GOT3 (cell line): ENCODE results near the gene TRAPPC2B.
"Not testable (repeated sequence)": the region's sequence is repeated elsewhere in the genome, so short reads cannot be mapped to it uniquely, and the experiment has no call there.

Experiments used
- DNase-seq: peaks from one replicate; lab custom pipeline; 2025; ENCODE audit warnings: mixed read lengths; lab: John Stamatoyannopoulos, UW

The TRAPPC2B gene

DNA sequence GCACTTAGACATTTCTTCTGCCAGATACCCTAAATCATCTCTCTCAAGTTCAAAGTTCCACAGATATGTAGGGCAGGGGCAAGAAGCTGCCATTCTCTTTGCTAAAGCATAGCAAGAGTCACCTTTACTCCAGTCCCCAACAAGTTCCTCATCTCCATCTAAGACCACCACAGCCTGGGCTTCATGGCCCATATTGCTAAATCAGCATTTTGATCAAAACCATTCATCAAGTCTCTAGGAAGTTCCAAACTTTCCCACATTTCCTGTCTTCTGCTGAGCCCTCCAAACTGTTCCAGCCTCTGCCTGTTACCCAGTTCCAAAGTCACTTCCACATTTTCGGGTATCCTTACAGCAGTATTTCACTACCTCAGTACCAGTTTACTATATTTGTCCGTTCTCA is 11.3 kb downstream of the TRAPPC2B start:
- DNase-seq = not testable (repeated sequence)

DNA sequence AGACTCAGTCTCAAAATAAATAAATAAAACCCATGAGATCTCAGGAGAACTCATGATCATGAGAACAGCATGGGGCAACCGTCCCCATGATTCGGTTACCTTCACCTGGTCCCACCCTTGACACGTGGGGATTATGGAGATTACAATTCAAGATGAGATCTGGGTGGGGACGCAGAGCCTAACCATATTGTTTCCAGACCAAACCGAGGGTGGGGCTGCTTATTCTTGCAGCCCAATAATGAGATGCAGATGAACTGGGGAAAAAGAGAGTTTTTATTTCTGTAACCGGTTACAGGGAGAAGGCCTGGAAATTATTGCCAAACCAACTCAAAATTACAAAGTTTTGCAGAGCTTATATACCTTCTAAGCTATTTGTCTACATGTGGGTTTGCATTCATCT is 12.8 kb downstream of the TRAPPC2B start:
- no peak for DNase-seq

DNA sequence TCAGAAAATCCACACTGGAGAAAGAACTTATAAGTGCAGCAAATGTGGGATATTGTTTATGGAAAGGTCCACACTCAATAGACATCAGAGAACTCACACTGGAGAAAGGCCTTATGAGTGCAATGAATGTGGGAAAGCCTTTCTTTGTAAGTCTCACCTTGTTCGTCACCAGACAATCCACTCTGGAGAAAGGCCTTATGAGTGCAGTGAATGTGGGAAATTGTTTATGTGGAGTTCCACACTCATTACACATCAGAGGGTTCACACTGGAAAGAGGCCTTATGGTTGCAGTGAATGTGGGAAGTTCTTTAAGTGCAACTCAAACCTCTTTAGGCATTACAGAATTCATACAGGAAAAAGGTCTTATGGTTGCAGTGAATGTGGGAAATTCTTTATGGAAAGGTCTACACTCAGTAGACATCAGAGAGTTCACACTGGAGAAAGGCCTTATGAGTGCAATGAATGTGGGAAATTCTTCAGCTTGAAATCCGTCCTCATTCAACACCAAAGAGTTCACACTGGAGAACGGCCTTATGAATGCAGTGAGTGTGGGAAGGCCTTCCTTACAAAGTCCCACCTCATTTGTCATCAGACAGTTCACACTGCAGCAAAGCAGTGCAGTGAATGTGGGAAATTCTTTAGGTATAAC is 14.3 kb downstream of the TRAPPC2B start:
- DNase-seq = no peak

DNA sequence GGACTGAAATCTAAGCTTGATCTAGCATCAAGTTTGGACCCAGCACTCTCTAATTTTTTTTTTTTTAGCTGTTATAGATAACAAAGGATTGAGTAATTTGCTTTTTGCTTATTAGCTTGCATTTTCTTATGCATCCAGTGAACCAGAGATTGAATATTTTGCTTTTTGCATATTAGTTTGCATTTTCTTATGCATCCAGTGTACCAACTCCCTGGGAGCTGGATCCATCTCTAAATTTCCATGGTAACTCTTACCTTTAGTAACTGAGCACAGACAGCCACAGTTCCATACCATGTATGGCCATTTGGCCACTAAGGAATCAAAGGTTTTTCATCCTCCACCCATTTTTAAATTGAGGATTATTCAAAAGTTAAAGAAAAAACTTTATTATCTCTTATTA is 17.6 kb downstream of the TRAPPC2B start:
- no peak for DNase-seq

DNA sequence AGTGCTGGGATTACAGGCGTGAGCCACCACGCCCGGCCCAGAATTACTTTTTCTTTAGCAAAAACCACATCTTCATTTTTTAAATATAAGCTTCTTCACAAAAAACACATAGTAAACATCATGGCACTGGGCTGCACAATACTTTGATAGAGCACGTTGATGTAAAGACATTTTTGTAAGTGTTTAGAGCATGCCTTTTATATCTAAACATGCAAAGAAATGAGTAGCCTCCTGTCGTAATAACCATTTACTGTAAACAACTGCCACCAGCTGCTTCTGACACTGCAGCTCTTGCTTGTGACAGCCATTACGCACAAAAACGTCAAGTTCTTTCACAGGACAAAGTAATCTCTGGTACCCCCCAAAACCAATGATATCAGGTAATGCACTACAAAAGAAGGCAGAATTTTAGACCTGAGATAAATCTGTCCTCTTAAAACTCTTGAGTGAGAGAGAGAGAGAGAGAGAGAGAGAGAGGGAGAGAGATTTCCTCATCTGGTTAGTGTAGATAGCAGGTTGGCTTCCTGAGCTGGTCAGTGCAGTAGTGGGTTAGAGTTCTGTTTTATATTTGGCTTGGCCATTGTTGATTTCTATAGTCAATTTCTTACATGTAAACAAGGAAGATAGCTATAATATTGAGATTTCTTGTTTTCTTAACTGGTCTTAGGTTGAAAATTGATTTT is 19.6 kb downstream of the TRAPPC2B start:
- no peak for DNase-seq

DNA sequence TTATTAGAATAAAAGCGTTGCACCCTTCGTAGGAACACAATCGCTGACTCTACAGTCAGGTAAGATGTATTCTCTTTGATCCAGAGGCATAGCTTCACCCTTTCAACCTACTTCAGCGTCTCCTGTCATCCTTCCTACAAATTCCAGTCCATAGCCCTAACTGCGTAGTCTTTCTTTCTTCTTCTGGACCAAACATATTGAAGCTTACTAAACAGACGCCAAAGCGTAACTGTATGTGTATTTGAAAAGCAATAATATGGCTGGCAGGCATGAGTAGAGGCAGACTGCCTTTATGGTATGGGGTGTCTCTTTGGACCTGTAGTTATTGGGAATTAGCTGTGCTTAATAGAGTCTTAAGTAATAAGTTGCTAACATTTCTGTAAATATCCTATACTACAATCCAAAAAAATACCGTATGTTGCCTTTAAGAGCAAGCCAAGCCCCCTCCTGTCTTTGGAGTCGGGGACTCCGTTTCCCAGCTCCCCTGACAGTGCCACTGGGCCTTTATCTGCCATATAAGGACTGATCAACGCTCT is 25.9 kb downstream of the TRAPPC2B start:
- DNase-seq = no peak

DNA sequence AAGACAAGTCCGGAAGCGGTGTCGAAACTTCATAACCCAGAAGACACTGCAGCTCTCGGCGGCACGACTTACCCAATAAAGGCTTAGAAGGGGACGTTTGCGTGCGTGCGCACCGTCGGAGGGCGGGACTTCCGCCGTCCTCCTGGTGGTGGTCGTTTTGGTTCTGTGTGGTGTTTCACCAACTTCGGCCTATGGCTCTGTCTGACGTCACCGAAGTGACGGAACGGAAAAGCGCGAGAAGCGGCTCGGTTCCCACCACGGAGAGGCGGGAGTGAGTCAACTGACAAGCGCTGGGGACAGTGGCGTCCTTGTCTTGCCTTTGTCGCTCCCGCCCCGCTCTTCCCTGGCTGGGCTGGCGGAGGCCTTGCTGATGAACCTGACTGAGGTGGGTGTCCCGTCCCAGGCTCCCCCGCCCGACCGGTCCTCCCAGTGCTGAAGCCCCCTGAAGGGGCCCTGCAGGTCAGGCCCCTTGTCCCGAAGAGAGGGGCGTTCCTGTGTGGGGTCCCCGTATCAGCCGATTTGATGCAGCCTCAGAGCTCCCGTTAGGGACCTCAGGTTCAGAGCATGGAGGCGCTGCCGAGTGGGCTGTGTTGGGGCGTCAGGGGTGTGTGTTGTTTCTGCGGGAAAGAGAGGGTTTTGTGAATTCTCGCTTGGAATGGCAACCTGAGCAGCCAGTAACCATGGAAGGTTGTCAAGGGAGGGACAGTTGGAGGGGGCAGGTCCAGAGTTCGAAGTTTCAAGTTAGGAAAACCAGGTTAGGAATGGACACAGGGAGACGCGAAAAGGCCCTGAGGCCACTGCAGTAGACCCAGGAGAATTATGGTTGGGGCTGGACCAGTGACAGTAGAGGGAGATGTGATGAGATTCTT is 26.6 kb downstream of the TRAPPC2B start, which contains the start of gene ZNF548:
TSS of gene ZNF548 (plus strand) at position 125 of the 869 bp plus-strand sequence. CDS start at position 371, 246 bp downstream.
- peak; percentile 77 for DNase-seq

DNA sequence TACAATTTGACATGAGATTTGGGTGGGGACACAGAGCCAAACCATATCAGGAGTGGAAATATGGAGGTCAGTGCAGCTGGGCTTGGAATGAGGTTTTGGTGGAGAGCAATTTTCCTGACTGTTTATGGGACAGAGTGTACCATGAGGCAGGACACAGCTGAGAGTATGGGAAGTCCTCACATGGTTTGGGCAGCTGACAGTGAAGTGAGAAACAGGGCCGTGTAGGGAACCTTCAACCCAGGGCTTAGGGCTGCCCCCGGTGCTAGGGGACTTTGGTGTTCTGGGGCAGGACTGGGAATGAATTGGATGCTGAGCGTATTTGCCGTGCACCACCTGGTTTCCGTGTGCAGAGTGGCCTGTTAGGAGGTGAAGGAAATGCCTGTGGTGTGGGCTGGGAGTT is 32.4 kb downstream of the TRAPPC2B start:
- DNase-seq = no peak

DNA sequence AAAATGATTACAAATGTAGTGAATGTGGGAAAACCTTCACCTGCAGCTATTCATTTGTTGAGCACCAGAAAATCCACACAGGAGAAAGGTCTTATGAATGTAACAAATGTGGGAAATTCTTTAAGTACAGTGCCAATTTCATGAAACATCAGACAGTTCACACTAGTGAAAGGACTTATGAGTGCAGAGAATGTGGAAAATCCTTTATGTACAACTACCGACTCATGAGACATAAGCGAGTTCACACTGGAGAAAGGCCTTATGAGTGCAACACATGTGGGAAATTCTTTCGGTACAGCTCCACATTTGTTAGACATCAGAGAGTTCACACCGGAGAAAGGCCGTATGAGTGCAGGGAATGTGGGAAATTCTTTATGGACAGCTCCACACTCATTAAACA is 35.5 kb downstream of the TRAPPC2B start:
- no peak for DNase-seq

DNA sequence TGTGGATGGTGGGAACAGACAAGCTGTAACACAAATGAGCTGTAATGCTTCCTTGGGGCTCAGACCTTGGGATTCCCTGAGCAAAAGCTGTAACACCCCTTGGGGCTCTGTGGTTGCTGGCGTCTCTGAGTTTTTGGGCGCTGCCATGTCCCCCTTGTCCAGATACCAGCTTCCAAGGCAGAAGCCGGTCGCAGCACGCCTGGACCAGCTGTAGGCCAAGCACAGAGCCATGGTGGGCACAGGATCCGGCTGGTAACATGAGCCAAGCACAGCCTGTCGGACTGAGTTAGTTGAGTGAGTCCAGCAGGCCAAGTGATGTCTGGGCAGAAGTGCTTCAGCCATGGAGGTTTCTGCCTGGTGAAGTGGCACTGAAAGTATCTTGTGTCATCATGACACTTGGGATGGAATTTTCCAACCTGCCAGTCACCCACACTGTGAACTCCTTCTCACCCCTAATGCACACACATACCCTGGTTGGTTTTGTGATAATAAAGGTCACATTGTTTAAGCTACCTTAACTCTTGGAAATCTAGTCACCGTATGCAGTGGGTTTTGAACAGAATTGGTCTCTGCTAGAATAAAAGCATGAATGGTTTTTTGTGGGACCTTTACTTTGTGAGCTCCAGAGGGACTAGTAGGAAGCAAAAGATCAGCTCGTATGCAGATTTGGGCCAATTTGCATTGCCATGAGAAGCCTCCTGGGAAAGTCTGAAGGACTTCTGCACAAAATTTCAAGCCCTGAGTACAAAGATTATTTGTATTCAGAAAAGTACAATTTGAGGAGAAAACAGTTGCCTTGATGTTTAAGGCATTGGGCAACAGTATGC is 40.6 kb downstream of the TRAPPC2B start:
- no peak for DNase-seq

DNA sequence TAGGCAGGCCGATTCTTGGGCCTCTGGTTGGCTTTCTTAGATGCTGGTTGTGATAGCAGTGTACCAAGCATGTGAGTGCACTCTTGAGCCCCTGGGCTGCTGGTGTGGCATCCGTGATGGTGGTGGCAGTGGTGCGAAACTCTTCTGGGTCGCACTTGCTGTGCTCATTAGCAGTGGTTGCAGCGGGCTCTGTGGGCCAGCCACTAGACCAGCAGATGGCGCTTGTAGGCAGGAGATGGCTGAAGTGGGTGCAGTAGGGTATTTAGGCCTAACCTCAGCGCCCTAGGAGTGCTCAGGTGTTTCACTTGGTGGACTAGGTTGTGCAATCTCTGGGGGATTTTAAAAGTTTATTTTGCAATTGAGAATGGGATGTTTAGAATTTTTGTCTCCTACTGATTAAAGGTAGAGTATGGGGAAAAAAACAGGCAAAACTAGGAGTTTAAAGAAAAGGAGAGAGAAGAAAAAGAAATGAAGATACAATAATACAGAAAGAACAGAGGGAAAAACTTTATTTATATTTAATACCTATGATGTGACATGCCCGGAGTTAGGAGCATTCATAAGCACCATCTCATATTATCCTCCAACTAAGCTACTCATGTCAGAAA is 43.3 kb downstream of the TRAPPC2B start:
- no peak for DNase-seq

DNA sequence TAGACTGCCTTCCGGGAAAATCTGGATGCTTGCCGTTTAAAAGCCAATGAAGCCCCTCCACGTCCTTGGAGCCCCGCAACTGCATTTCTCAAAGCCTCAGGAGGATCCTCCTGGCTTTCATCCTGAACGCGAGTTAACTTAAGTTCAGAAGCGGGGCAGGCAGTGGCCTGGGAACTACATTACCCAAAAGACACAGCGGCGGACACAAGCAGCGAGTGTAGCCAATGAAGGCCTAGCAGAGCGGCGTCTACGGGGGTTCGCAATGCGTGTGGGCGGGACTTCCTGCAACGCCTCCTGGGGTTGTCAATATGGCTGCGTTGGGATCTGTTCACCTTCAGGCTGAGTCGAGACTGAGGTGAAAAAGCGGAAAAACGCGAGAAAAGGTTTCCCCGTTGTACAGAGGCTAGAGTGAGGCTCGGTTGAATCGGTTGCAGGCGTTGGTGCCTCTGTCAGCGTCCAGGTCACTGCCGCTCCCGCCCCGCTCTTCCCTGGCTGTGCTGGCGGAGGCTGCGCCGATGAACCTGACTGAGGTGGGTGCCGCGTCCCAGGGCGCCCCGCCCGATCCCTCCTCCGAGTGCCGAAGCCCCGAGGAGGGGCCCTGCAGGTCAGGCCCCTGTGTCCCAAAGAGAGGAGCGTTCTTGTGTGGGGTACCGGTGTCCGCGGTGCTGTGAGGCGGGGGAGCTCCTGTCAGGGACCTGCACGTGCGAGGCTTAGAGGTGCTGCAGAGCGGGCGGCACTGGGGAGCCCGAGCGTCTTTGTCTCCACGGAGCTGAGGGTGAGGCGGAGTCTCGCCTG is 47.7 kb downstream of the TRAPPC2B start, which contains the start of gene ZNF17:
TSS of gene ZNF17 (plus strand) at position 285 of the 795 bp plus-strand sequence. CDS start 2,455 bp downstream, outside the sequence.
- DNase-seq = peak; percentile 48
